HL-60 (cell line): ENCODE results near the gene SYCP2.
A peak's percentile ranks its signal among the peaks of the same experiment; 100 is the strongest.
"Not testable (repeated sequence)": the region's sequence is repeated elsewhere in the genome, so short reads cannot be mapped to it uniquely, and the experiment has no call there.

Experiments
- DNase-seq, 2 experiments: peaks; one replicate each; pipeline ENCODE4 v3.0.0-alpha.2; 2010 to 2020; ENCODE audit warnings: low read depth in 1 of 2, low spot score in 1 of 2
- H3K27ac ChIP-seq: fragments of 250-450 bp; sonication (Bioruptor Pico); replicated peaks from 2 replicates; pipeline ENCODE4 v1.5.1; 2020; ENCODE audit warnings: mild to moderate bottlenecking, moderate library complexity
- H3K27me3 ChIP-seq: fragments of 250-450 bp; sonication (Bioruptor Pico); 2 replicates; pipeline ENCODE4 v1.5.1; 2021; ENCODE audit warnings: mild to moderate bottlenecking, moderate library complexity; ENCODE audit not compliant: insufficient read depth, poor library complexity, severe bottlenecking
- H3K4me3 ChIP-seq: replicated peaks from 2 replicates; pipeline ENCODE4 v1.5.1; 2011; ENCODE audit warnings: mild to moderate bottlenecking, control low read depth, low read length; ENCODE audit not compliant: insufficient read depth
- CTCF ChIP-seq: IDR thresholded peaks from one replicate; pipeline ENCODE4 v1.5.1; 2011; ENCODE audit warnings: low read length, control low read depth, inconsistent platforms; ENCODE audit not compliant: insufficient read depth
- GABPA ChIP-seq: IDR thresholded peaks from 2 replicates; pipeline ENCODE4 v1.6.1; 2012; ENCODE audit warnings: low read depth
- POLR2AphosphoS5 ChIP-seq: IDR thresholded peaks from 2 replicates; pipeline ENCODE4 v1.6.1; 2012; ENCODE audit warnings: low read depth
- SPI1 ChIP-seq: IDR thresholded peaks from 2 replicates; pipeline ENCODE4 v1.6.1; 2012; ENCODE audit warnings: low read depth, mild to moderate bottlenecking, borderline replicate concordance
- TF ChIP-seq, protein P1 (sequence below): IDR thresholded peaks from 2 replicates; pipeline ENCODE4 v1.6.1; 2012; ENCODE audit warnings: low read depth; ENCODE audit not compliant: insufficient replicate concordance

The SYCP2 gene

DNA sequence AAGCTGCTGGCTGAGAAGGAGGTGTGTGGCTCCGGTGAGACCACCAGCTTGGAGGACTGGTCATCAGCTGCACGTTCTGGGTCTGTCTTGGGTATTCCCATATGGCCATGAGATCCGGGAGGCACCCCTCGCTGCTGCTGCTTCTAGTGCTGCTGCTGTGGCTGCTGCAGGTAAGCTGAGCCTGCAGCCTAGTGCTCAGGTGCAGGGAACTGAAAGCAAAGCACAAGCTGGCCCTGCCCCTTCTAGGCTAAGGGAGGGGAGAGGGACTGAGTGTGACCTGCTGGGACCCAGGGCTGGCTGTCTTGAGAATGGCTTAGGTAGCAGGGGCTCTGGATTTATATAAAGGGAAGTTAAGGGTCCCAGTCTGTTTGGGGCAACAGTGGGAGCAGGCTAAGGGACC lies 25.2 kb upstream of the SYCP2 start:
- no peak overlapping the region for H3K27ac ChIP-seq
- no peaks in the 10 kb centered on the region for H3K27me3 ChIP-seq
- TF ChIP-seq POLR2AphosphoS5 (no peak), GABPA (no peak), SPI1 (no peak), CTCF (no peak)
- TF ChIP-seq, protein P1, sequence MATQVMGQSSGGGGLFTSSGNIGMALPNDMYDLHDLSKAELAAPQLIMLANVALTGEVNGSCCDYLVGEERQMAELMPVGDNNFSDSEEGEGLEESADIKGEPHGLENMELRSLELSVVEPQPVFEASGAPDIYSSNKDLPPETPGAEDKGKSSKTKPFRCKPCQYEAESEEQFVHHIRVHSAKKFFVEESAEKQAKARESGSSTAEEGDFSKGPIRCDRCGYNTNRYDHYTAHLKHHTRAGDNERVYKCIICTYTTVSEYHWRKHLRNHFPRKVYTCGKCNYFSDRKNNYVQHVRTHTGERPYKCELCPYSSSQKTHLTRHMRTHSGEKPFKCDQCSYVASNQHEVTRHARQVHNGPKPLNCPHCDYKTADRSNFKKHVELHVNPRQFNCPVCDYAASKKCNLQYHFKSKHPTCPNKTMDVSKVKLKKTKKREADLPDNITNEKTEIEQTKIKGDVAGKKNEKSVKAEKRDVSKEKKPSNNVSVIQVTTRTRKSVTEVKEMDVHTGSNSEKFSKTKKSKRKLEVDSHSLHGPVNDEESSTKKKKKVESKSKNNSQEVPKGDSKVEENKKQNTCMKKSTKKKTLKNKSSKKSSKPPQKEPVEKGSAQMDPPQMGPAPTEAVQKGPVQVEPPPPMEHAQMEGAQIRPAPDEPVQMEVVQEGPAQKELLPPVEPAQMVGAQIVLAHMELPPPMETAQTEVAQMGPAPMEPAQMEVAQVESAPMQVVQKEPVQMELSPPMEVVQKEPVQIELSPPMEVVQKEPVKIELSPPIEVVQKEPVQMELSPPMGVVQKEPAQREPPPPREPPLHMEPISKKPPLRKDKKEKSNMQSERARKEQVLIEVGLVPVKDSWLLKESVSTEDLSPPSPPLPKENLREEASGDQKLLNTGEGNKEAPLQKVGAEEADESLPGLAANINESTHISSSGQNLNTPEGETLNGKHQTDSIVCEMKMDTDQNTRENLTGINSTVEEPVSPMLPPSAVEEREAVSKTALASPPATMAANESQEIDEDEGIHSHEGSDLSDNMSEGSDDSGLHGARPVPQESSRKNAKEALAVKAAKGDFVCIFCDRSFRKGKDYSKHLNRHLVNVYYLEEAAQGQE = no peak
- DNase-seq = no peak
- no peak overlapping the region for H3K4me3 ChIP-seq

DNA sequence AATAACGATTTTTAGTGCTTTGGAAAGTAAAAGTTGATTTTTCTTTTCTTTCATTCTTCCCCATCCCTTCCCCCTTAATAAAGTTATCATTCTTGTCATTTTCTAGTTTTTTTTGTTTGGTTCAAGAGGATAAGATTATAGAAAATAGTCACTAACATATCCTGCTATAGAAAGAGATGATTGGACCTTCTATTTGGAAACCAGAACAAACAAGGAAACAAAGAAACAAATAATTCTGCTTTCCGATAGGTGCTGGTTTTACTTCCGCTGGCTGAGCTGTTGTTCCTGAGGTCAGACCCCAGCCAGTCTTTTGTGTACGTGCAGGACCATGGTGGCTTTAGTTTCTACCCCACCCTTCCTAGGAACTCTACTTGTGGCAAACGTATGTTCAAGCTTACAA lies 24.7 kb upstream of the SYCP2 start, which contains the start of gene CDH26:
Gene CDH26, plus strand, starts transcription at position 301 of the 400 bp plus-strand sequence. CDS start 304 bp downstream, outside the sequence.
- Histone ChIP-seq H3K27ac (no peak within 1 kb of the TSS), H3K4me3 (no peak within 1 kb of the TSS), H3K27me3 (no peaks in the 10 kb centered on the region)
- no peak for TF ChIP-seq POLR2AphosphoS5
- TF ChIP-seq, protein P1 = no peak
- no peak for TF ChIP-seq SPI1
- TF ChIP-seq CTCF = no peak
- TF ChIP-seq GABPA = no peak
- DNase-seq = no peak

DNA sequence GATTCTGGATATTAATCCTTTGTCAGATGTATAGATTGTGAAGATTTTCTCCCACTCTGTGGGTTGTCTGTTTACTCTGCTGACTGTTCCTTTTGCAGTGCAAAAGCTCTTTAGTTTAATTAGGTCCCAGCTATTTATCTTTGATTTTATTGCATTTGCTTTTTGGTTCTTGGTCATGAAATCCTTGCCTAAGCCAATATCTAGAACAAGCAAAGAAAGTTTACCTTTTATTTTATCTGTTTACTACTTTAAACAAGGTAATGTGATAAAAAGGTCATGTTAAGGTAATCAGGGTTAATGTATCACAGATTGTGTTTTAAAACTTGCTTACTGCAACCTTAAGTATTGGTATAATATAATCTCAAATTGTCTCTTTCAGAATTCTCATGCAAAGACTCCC lies 24.1 kb upstream of the SYCP2 start:
- H3K27ac ChIP-seq, H3K27me3 ChIP-seq, H3K4me3 ChIP-seq, DNase-seq: not testable (repeated sequence)

DNA sequence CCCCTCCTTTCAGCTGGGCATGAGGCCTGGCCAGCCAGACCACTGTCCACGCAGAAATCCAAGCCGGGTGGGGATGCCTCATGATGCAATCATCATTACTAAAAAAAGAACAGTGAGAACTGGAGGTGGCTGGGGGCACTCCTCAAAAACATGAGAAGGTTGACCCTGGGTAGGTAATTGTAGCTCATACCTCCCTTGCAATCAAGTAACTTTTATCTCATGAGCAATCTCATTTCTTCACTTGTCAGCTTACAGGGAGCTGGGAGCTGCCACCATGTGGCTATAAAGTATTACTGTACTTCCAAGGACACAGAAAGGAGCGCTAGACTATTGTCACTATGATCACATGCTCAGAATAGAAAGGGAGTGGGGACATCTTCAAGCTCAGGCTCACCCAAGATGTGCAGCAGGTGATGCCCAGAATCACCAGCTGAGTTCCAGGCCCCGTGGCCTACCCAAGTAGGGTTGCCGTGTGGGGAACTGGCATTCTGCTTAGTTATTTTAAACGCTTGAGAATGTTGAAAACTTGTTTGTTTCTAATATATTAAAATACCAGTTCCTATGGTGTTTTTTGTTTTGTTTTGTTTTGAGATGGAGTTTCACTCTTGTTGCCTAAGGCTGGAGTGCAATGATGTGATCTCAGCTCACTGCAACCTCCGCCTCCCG lies 21.8 kb upstream of the SYCP2 start:
- Histone ChIP-seq H3K27me3 (no peaks in the 10 kb centered on the region), H3K4me3 (no peak overlapping the region), H3K27ac (no peak overlapping the region)
- DNase-seq = peak in 1 of 2 experiments; percentile 56
- TF ChIP-seq SPI1 (no peak), POLR2AphosphoS5 (no peak), CTCF (peak; percentile 35), GABPA (no peak)
- TF ChIP-seq, protein P1 = no peak
